ENCODE results near the gene GABRA5.

DNA sequence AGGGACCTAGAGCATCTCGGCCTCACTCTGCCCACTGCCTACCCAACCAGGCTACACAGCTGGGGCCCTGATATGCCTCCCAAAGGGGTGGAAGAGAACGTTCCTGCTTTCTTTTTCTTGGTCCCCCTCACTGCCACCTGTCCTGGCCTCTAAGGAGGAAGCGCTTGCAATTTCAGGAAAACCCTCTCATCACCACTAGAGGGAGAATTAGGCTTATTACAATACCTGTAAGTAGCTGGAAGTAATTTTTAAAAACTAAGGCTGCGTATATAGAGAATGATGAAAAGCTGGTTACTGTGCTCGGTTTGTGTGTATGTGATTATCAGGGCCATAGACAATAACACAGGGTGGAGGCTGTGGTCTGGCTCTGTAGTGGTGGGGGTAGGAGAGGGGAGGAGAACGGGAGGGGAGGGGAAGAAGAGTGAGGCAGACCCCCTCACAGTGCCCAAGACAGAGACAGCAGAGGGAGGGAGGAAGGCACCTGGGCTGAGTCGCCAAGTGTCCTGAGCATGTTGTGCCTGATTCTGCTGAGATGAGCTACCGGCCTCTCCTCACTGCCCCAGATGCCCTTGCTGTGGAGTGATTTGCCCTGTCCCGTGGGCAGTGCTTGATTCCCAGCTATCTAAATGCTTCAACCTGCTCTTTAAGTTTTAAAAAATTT, 107.4 kb downstream of the GABRA5 start:
- no peak for TF ChIP-seq EZH2 (IDR thresholded peaks at IDR 0.05; ENCODE audit: low read depth, low read length, severe bottlenecking)
- TF ChIP-seq, protein P1, sequence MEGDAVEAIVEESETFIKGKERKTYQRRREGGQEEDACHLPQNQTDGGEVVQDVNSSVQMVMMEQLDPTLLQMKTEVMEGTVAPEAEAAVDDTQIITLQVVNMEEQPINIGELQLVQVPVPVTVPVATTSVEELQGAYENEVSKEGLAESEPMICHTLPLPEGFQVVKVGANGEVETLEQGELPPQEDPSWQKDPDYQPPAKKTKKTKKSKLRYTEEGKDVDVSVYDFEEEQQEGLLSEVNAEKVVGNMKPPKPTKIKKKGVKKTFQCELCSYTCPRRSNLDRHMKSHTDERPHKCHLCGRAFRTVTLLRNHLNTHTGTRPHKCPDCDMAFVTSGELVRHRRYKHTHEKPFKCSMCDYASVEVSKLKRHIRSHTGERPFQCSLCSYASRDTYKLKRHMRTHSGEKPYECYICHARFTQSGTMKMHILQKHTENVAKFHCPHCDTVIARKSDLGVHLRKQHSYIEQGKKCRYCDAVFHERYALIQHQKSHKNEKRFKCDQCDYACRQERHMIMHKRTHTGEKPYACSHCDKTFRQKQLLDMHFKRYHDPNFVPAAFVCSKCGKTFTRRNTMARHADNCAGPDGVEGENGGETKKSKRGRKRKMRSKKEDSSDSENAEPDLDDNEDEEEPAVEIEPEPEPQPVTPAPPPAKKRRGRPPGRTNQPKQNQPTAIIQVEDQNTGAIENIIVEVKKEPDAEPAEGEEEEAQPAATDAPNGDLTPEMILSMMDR (IDR thresholded peaks at IDR 0.05; ENCODE audit: control extremely low read depth in 1 of 3, insufficient read depth in 1 of 3, low read depth in 1 of 3, low read length in 3 of 3): peak; percentile 18 to 66 (median 49); a peak in 3 of 4 replicates
- TF ChIP-seq, protein P2, sequence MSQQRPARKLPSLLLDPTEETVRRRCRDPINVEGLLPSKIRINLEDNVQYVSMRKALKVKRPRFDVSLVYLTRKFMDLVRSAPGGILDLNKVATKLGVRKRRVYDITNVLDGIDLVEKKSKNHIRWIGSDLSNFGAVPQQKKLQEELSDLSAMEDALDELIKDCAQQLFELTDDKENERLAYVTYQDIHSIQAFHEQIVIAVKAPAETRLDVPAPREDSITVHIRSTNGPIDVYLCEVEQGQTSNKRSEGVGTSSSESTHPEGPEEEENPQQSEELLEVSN (IDR thresholded peaks at IDR 0.05): no peak
- TF ChIP-seq SRF (IDR thresholded peaks at IDR 0.05; ENCODE audit: low read depth, low read length): no peak
- no peak for TF ChIP-seq TAF1 (IDR thresholded peaks at IDR 0.05; ENCODE audit: low read depth, low read length)
- no peak for TF ChIP-seq ASH2L (IDR thresholded peaks at IDR 0.05; ENCODE audit: low read length)

All from H1 (cell line).